Amniotic epithelial cell (primary cell): ENCODE data around the gene MRPL2.
A peak's percentile ranks its signal among the peaks of the same experiment; 100 is the strongest.
"Not testable (repeated sequence)": the region's sequence is repeated elsewhere in the genome, so short reads cannot be mapped to it uniquely, and the experiment has no call there.

ENCODE experiments used
- DNase-seq: peaks from one replicate; pipeline ENCODE4 v3.0.0-alpha.2; 2010; ENCODE audit warnings: low read depth

MRPL2 gene

DNA sequence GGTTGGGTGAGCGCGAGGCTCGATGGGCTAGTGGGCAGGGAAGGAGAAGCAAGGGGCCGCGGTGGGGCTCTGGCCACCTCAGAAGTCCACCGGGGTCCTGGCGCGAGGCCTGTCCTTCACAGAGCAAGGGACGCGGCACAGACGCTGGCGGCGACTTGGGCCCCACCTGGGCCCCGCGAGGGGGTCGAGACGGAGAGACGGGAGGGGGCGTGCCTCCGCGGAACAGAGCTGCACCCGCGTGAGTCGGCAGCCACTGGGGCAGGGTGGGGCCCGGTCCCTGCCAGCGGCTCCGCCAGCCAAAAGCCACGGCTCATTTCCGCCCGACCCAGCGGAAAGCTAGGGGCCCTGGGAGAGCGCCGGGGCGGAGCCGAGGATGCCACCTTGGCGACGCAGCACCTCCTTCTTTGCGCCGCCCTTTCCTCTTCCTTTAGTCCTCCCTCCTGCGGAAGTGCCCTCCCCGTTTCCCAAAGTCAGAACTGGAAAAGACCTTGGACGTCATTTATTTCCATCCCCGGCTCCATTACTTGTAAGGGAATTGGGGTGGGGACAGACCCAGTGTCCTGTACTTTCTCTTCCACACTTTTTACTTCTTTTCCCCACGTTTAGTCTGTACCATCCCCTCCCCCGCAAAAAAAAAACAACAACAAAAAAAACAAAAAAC is 5.6 kb downstream of the MRPL2 start, which contains the start of gene CUL7:
Gene CUL7, minus strand, starts transcription at position 307 of the 661 bp plus-strand sequence. CDS start 1,063 bp downstream, outside the sequence.
- DNase-seq = peak; percentile 94

DNA sequence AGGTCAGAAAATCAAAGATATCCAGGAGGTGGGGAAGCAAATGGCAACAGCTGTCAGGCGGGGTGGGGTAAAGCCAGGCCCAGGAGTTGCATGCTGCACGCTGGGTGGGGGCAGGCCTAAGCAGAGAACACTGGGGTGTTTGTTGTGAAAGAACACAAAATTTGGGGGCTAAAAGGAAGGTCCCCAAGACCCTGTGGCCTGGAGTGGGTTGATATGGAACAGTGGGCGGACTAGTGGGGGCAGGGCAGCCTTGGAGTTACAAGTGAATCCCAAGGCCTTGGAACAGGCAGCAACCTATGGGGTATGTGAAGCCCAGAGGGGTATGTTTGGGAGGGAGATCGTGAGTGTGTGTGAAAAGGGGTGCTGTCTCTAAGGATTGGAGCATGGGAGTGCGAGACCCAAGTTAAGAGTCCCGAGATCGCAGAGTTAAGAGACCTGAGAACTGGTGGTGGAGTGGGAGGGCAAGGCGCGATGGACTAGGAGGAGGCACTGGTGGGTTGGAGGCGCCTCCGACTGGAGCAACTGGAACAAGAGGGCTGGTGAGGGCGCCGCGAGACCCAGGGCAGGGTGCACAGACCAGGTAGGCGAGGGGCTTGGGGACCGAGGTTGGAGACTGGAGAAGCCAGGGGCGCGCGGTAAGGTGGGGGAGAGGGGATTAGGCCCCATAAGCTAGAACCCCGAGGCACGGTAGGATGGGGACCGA is 6.2 kb downstream of the MRPL2 start:
- DNase-seq = peak; percentile 24

DNA sequence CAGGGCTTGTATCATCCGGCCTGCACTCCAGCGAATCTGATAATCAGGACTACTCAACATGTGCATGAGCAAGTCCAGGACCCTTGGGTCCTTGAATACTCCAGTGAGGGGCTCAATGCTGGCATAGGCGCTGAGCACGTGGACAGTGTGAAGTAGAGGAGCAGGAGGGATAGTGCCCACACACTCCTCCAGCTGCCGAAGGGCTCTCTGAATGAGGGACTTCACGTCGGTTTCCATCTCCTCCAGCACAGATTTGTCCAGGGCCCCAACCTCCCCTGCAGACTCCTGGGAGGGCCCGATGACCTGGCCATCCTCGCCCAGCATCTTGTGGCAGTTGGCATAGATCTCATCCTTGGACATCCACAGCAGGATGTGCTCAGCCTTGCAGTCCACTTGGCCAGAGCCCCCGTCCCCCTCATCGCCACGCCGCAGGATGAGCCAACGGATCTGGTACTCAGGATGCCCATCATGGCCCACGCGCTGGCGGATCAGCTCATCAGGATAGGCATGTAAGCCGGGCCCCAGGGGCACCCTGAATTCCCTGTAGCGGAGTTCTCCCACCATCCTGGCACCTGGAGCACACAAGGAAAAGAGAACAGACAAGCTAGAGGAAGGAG is 6.9 kb downstream of the MRPL2 start:
- no peak for DNase-seq

DNA sequence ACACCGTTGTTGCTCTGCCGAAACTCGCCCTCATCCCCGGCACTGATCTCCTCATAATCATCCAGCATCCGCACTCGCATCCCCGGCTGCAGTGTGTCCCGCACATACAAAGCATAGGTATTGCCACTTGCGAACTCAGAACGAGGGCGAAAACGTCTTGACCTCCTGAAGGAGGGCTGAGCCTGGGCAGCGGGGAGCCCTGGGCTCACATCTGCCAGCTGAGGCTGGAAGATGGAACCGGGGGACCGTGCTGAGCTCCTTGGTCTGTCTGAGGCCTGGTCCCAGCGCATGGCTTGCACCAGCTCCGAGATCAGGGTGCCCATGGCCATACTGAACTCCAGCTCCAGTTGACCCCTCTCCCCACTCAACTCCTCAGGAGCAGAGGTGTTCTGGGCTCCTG is 8.3 kb downstream of the MRPL2 start:
- no peak for DNase-seq

DNA sequence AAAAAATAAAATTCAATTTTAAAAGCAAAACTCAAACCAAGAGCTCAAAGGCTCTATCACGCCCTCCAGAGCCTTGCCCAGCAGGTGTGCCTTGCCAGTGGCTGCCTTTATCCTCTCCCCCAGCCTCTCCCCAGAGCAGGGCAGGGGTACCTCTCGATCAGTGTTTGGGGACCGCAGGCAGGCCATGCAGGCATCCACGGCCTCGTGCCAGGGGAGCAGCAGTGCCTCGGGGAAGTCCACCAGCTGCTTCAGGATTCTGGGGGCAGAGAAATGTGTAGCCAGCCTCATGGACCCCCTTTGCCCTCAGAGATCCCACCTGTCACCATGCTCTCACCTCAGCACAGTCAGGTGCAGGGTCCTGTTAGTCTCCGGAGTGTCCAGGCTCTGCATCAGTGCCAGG is 11.2 kb downstream of the MRPL2 start:
- DNase-seq = no peak

DNA sequence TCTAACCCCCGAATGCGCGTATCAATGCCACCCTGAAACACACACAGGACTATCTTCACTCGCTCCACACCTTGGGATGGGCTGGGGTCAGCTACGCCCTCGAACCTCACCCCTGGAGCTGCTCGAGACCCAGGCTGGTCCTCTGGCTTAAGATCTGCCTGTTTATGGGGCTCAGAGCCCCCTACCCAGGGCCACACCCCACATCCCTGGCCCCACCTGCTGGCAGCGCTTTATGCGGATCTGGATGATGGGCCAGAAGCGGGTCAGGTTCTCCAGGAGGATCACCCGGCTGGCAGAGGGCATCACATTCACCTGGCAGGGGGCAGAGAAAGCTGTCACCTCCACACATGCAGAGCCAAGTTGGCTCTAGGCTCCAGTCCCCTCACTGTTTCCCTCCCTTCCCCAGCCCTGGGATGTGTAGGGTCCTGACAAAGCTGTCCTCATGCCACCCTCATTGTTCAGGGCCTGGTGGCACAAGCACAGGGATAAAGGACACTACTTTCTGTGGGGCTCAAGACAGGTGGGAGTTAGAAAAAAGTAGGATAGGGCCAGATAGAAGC is 13.8 kb downstream of the MRPL2 start:
- no peak for DNase-seq

DNA sequence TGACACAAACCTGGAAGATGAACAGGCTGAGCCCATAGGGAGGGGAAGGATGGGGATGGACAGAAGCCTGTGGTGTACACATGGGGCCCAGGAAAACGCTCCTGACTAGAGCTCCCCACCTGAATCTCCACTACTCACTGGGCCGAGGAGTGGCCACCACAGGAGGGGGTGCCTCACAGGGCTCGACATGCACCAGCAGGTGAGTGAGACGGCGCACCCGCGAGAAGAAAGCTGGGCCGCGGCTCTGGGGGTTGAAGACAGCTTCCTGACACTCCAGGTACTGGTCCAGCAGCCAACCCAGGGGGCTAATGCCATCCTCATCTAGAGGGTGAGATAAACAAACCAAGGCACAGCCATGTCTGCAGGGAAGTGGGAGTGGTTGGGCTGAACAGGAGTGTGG is 15.9 kb downstream of the MRPL2 start:
- DNase-seq = no peak

DNA sequence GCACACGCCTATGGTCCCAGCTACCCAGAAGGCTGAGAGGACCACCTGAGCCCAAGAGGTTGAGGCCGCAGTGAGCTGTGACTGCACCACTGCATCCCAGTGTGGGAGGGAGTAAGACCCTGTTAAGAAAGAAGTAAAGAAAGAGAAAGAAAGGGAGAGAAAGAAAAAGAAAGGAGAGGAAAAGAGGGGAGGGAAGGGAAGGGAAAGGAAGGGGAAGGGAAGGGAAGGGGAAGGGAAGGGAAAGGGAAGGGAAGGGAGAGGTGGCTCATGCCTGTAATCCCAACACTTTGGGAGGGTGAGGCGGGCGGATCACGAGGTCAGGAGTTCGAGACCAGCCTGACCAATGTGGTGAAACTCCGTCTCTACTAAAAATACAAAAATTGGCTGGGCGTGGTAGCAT is 17.8 kb downstream of the MRPL2 start:
- not testable (repeated sequence) for DNase-seq

DNA sequence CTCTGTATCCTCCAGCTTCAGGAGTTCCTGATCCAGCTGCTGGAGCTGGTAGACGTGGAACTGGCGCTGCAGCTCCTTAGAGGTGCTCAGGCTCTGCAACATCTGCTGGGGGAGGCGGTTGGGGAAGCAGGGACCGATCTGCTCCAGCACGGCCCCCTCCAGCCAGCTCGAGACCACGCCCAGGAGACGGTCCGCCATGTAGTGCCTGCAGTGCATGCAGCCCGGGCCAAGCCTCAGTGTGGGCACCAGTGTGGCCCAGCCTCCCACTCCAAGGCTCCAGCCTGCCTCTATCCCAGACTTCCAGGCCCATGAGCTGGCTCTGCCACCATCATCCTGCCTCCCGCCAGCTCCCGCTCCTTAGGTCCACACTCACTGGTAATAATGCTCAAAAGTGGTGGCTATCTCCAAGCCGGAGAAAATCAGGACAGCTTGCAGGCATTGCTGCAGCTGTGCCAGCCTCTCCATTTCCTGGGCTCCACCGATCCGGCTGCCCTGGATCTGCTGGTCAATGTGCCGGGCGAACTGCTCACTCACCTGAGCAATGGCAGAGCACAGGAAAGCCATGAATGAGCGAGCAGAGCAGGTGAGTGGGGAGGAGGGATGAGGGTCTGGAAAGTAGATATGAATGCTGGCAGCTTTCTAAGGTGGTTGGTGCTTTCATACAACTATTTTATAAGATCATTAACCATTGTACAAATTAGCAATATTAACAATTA is 18.5 kb downstream of the MRPL2 start:
- no peak for DNase-seq

DNA sequence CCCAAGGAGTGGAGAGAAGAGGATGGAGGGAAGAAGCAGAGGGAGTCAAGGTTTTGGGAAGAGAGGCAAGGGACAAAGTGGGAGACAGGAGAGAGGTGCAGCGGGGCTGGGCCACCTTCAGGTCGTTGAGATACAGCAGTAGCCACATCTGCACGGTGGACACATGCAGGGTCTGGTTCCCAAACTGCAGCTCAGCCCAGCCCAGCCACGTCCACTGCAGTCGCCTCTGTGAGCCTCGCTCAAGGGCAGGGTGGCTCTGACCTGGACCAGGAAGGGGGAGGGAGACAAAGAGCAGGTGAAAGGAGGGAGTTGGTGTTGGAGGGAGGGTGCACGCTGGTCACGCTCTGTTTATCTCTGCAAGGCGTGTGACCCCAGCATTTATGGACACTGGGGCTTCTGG is 20.5 kb downstream of the MRPL2 start:
- no peak for DNase-seq

DNA sequence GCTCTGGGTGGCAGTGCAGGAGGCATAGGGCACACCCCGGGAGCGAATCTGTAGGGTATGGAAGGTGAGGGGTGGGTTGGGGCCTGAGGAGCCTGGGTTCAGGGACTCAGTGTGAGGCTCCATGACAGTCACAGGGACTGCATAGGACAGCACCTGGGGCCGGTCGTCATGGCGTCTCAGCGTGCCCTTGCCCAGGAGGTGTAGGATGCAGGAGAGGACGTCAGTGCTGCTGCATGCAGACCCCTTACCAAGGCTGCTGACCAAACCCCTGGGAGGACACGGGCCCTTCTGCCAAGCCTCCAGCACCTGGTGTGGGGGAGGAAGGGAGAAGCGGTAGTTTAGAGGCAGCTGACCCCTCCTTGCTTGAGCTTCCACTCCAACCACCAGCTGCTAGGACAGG is 21.5 kb downstream of the MRPL2 start:
- DNase-seq = no peak

DNA sequence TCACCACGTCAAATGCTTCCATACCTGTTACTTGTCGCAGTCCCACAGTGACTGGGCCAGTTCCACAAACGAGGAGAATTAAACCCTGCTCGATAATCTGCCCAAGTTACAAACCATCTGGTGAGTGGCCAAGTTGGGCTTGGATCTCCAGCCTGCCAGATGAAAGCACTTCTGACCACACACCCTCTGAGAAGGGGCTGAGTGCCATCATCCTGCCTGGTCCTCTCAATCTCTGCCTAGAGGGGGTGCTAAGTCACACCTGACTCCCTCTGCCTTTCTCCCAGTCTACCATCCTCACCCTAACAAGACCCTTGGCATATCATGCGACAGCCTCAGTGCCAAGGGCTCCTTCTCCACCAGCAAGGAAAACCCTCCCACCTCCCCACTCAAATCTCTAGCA is 22.0 kb downstream of the MRPL2 start:
- no peak for DNase-seq

DNA sequence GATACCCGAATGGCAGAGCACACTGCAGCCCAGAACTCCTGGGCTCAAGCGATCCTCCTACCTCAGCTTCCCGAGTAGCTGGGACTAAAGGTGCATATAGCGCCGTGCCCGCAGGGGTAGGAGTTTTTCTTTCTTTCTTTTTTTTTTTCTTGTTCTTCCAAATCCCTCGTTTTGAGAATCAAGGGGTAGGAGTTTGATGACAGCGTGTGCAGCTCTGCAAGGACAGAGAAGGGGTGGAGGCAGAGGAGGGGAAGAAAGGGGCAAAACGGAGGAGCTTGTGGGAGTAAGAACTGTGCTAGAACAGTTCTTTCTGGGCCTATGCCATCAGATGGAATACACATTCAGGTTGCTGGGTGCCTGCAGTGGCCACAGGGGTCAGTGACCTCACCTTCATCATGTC is 22.5 kb downstream of the MRPL2 start:
- no peak for DNase-seq

DNA sequence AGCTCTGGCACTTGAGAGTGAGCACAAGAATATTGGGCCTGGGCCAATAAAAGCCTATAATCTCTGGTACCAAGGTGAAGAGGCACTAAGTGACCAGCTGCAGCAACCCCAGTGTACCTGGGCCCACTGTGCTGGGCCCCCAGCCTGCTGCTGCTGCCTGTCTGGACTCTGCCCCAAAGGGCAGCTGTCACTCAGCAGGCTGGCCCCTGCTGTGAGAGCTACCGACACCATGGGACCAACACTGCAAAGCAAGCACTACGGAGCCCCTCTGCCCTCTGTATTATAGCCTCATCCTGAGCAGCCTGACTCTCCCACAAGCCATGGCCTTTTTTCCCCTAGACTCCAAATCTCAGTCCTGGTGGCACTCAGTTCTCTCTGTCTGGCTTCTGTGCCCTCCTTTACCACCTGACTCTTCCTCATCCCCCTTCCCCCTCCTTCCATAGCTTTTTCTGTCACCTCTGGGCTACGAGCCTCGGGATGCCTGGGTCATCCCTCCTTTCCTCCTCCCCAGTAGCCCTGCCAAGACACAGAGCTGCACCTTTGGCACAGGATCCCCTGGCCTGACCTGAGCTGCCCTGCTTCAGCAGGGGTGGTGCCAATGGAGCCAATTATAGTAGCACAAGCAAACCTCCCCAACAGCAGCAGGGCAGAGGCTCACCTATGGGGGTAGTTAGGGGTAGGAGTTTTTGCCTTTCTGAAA is 23.6 kb downstream of the MRPL2 start:
- DNase-seq = no peak

DNA sequence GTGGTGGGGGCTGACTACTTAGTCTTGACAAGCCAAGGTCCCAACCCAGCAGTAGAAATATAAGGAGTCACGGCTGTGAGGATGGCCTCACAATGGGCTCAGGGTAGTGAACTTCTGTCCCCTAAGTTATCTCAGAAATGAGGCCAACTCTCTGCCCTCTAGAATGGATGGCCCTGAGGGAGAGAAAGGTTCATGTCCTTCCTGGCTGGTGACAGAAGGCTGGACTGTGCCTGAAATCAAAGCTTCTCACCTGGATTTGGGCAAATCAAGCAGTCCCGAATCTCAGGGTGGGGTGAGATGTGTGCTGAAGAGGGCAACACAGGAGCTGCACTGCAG is 25.1 kb downstream of the MRPL2 start:
- DNase-seq = no peak

DNA sequence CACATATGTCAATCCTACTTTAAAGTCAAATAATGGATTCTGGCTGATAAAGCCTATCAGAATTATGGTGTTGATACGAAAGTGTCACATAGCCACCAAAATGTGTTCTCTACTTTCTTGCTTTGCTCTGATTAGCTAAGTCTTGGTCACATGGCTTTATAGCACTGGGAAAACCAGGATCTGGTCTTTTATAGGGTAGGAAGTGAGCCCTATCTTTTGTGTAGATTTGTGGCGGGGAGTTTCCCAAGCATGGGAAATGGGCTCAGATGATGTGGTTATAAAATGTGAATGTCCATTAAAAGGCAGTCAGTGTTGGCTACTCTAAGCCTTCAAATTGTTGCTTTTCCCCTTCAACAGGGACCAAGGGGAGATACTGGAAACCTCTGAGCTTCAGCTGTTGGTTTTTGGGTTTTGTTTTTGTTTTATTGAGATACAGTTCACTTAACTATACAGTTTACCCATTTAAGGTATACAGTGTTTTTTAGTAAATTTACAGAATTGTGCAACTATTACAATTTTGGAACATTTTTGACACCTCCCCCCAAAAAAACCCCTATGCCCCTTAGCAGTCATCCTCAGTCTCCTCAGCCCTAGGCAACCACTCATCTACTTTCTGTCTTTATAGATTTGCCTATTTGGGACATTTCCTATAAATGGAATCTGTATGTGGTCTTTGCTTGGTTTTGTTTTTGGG is 25.6 kb downstream of the MRPL2 start:
- DNase-seq = no peak

DNA sequence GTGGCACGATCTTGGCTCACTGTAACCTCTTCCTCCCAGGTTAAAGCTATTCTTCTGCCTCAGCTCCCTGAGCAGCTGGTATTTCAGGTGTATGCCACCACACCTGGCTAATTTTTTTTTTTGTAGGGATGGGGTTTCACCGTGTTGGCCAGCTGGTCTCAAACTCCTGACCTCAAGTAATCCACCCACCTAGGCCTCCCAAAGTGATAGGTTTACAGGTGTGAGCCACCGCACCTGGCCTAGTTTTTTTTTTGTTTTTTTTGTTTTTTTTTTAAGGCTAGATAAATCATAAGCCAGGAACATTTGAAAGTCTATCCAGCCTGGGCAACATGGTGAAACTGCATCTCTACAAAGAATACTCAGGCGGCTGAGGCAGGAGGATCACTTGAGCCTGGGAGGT is 26.9 kb downstream of the MRPL2 start:
- no peak for DNase-seq

DNA sequence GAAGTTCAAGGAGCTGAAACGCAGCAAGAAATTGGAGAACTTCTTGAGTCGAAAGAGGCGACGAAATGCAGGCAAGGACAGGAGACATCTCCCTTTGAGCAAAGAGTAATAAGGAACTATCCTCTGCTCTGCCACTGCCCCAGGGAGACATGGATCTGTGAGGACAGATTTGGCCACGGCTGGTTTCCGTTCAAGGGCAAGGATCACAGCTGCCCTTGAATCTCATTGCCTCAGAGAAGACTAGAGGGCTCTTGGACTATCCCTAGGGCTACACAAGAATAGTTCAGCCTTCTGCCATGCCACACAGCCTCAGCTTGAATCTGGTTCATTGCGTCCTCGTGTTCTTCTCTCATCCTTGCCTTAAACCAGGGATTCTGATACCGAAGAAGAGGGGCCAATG is 30.1 kb downstream of the MRPL2 start:
- DNase-seq = no peak

DNA sequence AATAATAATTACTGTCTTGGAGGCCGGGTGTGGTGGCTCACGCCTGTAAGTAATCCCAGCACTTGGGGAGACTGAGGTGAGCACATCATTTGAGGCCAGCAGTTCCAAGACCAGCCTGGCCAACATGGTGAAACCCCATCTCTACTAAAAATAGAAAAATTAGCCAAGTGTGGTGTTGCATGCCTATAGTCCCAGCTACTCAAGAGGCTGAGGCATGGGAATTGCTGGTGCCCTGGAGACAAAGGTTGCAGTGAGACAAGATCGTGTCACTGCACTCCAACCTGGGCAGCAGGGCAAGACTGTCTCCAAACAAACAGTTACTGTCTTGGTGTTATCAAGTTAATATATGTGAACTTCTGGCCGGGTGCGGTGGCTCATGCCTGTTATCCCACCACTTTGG is 32.9 kb downstream of the MRPL2 start:
- no peak for DNase-seq

DNA sequence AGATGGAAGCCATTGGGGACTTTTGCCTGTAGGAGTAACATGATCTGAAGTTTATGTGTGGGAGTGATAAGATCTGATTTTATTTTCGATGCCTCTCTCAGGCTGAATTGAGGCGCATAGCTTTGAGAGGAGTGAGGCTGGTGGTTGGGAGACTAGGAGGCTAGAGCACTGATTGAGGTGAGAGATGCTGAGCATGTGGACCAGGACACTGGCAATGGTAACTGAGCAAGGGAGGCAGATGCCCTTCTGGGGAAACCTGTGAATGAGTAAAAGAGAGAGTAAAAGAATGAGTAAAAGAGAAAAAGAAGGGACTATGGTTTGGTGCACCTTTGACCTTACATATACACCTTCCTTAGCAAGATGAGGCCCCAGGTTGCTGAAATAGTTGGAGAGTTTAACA is 34.8 kb downstream of the MRPL2 start:
- DNase-seq = no peak

DNA sequence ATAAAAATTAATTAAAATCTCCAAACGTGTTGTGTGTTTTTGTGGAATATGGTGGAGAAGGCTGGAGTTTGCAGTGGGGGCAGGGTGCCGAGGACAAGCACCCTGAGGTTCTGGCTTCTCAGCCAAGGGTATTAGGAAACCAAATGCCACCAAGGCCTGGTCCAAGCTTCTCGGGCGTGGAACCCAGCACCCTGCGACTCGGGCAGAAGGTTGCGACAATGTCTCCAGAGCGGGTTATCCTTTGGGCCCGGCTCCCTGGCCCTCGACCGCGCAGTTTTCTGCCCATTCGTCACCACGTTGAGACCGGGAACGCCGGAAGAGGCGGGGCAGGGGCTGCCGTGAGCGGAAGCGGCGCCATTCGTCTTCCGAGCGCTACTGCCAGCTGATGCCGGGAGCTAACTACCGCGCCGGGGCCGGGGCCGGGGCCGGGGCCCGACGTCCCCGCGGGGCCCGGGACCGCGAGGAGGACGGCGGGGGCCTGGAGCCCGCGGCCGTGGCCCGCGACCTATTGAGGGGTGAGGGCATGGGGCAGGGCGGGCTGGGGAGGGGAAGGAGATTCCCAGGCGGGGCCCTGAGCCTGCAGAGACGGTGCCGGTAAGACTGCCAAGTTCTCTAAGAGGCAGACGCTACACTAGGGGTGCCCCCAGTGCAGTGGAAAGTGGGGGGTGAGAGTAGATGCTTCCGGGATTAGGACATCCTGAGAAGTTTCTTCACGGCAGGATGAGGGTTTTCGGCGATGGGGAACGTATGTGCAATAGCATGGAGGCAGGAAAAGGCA is 37.8 kb downstream of the MRPL2 start, which contains the start of gene RRP36:
Gene RRP36, plus strand, starts transcription at position 354 of the 778 bp plus-strand sequence. Its CDS starts 32 bp downstream, at position 386.
- peak; percentile 62 for DNase-seq
